GM12891 (cell line): Measurements from ENCODE around the gene C18orf63.

Source experiments
- POLR2A ChIP-seq: IDR thresholded peaks from 2 replicates; pipeline ENCODE4 v1.6.1; 2011; ENCODE audit warnings: low read depth, low read length, control low read depth
- POLR2AphosphoS5 ChIP-seq: IDR thresholded peaks from 2 replicates; pipeline ENCODE4 v1.6.1; 2011; ENCODE audit warnings: low read depth, low read length, control low read depth
- TAF1 ChIP-seq: IDR thresholded peaks from 2 replicates; pipeline ENCODE4 v1.6.1; 2011; ENCODE audit warnings: low read depth, low read length, control low read depth

DNA sequence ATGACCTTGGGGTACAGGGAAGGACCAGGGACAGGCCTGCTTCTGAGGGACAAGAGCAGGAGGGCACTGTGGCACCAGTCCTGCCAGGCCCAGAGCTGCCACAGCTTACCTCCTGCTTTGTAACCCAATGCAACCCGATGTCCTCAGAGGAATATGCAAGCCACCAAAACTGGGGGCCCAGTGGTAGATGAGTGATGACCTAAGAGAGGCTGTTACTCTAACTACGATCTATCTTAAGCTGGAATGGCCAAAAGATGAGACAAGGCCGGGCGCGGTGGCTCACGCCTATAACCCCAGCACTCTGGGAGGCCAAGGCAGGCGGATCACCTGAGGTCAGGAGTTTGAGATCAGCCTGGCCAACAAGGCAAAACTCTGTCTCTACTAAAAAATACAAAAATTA is 36.7 kb upstream of the C18orf63 start:
- TF ChIP-seq POLR2A (no peak), POLR2AphosphoS5 (no peak), TAF1 (no peak)
